SU-DHL-6 (cell line): ENCODE measurements around the gene BMP10.
"Not testable (repeated sequence)": the region's sequence is repeated elsewhere in the genome, so short reads cannot be mapped to it uniquely, and the experiment has no call there.

Experiments
- H2AFZ ChIP-seq: fragments of 200-600 bp; sonication (generic); 2 replicates; pipeline ENCODE4 v1.6.1; 2014; ENCODE audit warnings: low read depth, mild to moderate bottlenecking, moderate library complexity, mixed read lengths, antibody characterized with exemption, low read length; ENCODE audit not compliant: severe bottlenecking
- H3F3A ChIP-seq: fragments of 200-600 bp; shearing (Covaris generic); 2 replicates; pipeline ENCODE4 v1.6.0; 2016; ENCODE audit warnings: antibody characterized with exemption, mild to moderate bottlenecking; ENCODE audit not compliant: insufficient read depth
- H3K27ac ChIP-seq: fragments of 200-600 bp; sonication (generic); 2 replicates; pipeline ENCODE4 v1.5.1; 2016; ENCODE audit warnings: low read depth, mild to moderate bottlenecking, low read length, moderate library complexity, mixed read lengths
- H3K27me3 ChIP-seq: fragments of 200-600 bp; sonication (generic), shearing (Covaris generic); 2 replicates; pipeline ENCODE4 v1.6.0; 2014; ENCODE audit warnings: mild to moderate bottlenecking, low read length
- H3K36me3 ChIP-seq: fragments of 200-600 bp; sonication (generic); 2 replicates; pipeline ENCODE4 v1.6.1; 2014; ENCODE audit warnings: mild to moderate bottlenecking, low read length, mixed read lengths
- H3K4me2 ChIP-seq: fragments of 300-600, 200-600 bp; shearing (Covaris generic), sonication (generic); 2 replicates; pipeline ENCODE4 v1.6.0; 2014; ENCODE audit warnings: low read length, low read depth, mild to moderate bottlenecking; ENCODE audit not compliant: poor library complexity, severe bottlenecking
- H3K4me3 ChIP-seq: fragments of 200-600 bp; sonication (generic); 2 replicates; pipeline ENCODE4 v1.5.1; 2014; ENCODE audit warnings: antibody characterized with exemption, low read length, mild to moderate bottlenecking, mixed read lengths; ENCODE audit not compliant: insufficient read depth, poor library complexity, severe bottlenecking
- H3K79me2 ChIP-seq: fragments of 200-600 bp; sonication (generic); 2 replicates; pipeline ENCODE4 v1.6.1; 2014; ENCODE audit warnings: mild to moderate bottlenecking, low read length, moderate library complexity; ENCODE audit not compliant: insufficient read depth
- H3K9ac ChIP-seq: fragments of 200-600 bp; sonication (generic); 2 replicates; pipeline ENCODE4 v1.7.0; 2014; ENCODE audit warnings: mild to moderate bottlenecking, low read length
- H3K9me2 ChIP-seq: fragments of 200-600 bp; sonication (generic); replicated peaks from 2 replicates; pipeline ENCODE4 v1.6.1; 2014; ENCODE audit warnings: low read length; ENCODE audit not compliant: insufficient read depth
- H3K9me3 ChIP-seq: fragments of 200-600 bp; sonication (generic); 2 replicates; pipeline ENCODE4 v1.6.1; 2014; ENCODE audit warnings: low read length, mixed read lengths; ENCODE audit not compliant: insufficient read depth
- H4K20me1 ChIP-seq: fragments of 200-600 bp; sonication (generic); 2 replicates; pipeline ENCODE4 v1.6.1; 2014; ENCODE audit warnings: low read depth, mild to moderate bottlenecking, antibody characterized with exemption, low read length, moderate library complexity, mixed read lengths
- CTCF ChIP-seq: fragments of 200-600 bp; sonication (generic); IDR thresholded peaks from one replicate; pipeline ENCODE4 v1.5.1; 2017; ENCODE audit warnings: antibody characterized with exemption, mild to moderate bottlenecking, low read length, moderate library complexity; ENCODE audit not compliant: insufficient read depth, poor library complexity, severe bottlenecking
- EZH2phosphoT487 ChIP-seq: fragments of 200-600 bp; sonication (generic), shearing (Covaris generic); conservative IDR thresholded peaks from 2 replicates; pipeline ENCODE4 v1.6.1; 2018; ENCODE audit warnings: mild to moderate bottlenecking, antibody characterized with exemption, low read length, moderate library complexity, mixed read lengths

The BMP10 gene

GRCh38 chr2:68900496-68901198 is 29.4 kb upstream of the BMP10 start:
- Histone ChIP-seq H3K79me2 (no peaks in the 10 kb centered on the region), H3K9ac (no peak overlapping the region), H4K20me1 (no peaks in the 10 kb centered on the region), H2AFZ (no peak overlapping the region), H3K9me2 (no peaks in the 10 kb centered on the region), H3K4me2 (no peak overlapping the region), H3K9me3 (no peaks in the 10 kb centered on the region), H3K4me3 (no peak overlapping the region), H3K27ac (no peak overlapping the region), H3K36me3 (no peaks in the 10 kb centered on the region), H3K27me3 (no peaks in the 10 kb centered on the region), H3F3A (no peaks in the 10 kb centered on the region)
- TF ChIP-seq CTCF: no peak
- TF ChIP-seq EZH2phosphoT487: no peak

GRCh38 chr2:68895981-68896380 is 24.8 kb upstream of the BMP10 start:
- not testable (repeated sequence) for H3K27me3 ChIP-seq, H2AFZ ChIP-seq, H3K36me3 ChIP-seq, H3K9me3 ChIP-seq, H3K9ac ChIP-seq, H3K4me2 ChIP-seq, H3K4me3 ChIP-seq, H3K9me2 ChIP-seq, H4K20me1 ChIP-seq, H3F3A ChIP-seq, H3K79me2 ChIP-seq, H3K27ac ChIP-seq

GRCh38 chr2:68889500-68889899 is 18.3 kb upstream of the BMP10 start:
- Histone ChIP-seq H3K9ac (no peak overlapping the region), H3K9me2 (no peaks in the 10 kb centered on the region), H3K9me3 (no peaks in the 10 kb centered on the region), H3K79me2 (no peaks in the 10 kb centered on the region), H2AFZ (no peak overlapping the region), H3K4me2 (no peak overlapping the region), H3K27me3 (no peaks in the 10 kb centered on the region), H4K20me1 (no peaks in the 10 kb centered on the region), H3K4me3 (no peak overlapping the region), H3F3A (no peaks in the 10 kb centered on the region), H3K27ac (no peak overlapping the region), H3K36me3 (no peaks in the 10 kb centered on the region)
- TF ChIP-seq CTCF (no peak), EZH2phosphoT487 (no peak)

GRCh38 chr2:68889021-68889420 is 17.8 kb upstream of the BMP10 start:
- H3K9me2 ChIP-seq: no peaks in the 10 kb centered on the region
- no peak overlapping the region for H2AFZ ChIP-seq
- no peaks in the 10 kb centered on the region for H3K27me3 ChIP-seq
- H4K20me1 ChIP-seq: no peaks in the 10 kb centered on the region
- no peak overlapping the region for H3K4me3 ChIP-seq
- H3K79me2 ChIP-seq: no peaks in the 10 kb centered on the region
- H3K36me3 ChIP-seq: no peaks in the 10 kb centered on the region
- H3K9me3 ChIP-seq: no peaks in the 10 kb centered on the region
- no peak overlapping the region for H3K27ac ChIP-seq
- H3K4me2 ChIP-seq: no peak overlapping the region
- H3F3A ChIP-seq: no peaks in the 10 kb centered on the region
- no peak for TF ChIP-seq CTCF
- no peak for TF ChIP-seq EZH2phosphoT487
- H3K9ac ChIP-seq: no peak overlapping the region
